GM12864 (cell line): Measurements from ENCODE around the gene PPIC.

Experiments
- DNase-seq: peaks from one replicate; pipeline ENCODE4 v3.0.0-alpha.2; 2011; ENCODE audit warnings: low read depth
- H3K4me3 ChIP-seq: 2 replicates; pipeline ENCODE4 v1.5.1; 2011; ENCODE audit warnings: mild to moderate bottlenecking, low read depth, low read length, control low read depth
- TF ChIP-seq, protein P1 (sequence below): IDR thresholded peaks from 2 replicates; pipeline ENCODE4 v1.5.1; 2011; ENCODE audit warnings: low read depth, mild to moderate bottlenecking, moderate library complexity, low read length, control low read depth, inconsistent platforms; ENCODE audit errors: missing control alignments

Gene PPIC

DNA sequence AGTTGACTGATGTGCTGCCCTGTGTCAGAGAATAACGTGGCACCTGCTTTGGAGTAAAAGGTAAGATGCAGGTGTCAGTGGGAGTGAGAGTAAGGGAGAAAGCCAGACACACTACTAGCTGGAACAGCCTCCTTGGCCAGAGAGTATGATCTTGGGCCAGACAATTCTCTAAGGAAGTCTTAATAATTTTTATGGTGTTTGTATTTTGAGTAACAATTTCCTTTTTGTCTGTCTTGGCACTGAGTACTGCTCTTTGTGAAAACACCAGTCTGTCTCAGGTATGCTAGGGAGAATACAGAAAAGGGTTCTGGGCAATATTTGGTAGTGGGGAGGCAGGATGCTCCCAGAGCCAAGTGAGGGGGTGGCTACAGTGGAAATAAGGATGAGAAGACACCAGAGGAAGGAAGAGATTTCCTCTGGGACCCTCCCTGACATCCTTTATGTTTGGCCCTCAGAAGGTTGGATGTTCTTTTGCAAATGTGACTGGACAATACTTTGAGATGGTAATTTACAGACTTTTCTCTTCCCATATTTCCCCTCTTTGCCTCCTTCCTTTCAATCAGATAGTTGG lies 31.9 kb upstream of the PPIC start:
- TF ChIP-seq, protein P1, sequence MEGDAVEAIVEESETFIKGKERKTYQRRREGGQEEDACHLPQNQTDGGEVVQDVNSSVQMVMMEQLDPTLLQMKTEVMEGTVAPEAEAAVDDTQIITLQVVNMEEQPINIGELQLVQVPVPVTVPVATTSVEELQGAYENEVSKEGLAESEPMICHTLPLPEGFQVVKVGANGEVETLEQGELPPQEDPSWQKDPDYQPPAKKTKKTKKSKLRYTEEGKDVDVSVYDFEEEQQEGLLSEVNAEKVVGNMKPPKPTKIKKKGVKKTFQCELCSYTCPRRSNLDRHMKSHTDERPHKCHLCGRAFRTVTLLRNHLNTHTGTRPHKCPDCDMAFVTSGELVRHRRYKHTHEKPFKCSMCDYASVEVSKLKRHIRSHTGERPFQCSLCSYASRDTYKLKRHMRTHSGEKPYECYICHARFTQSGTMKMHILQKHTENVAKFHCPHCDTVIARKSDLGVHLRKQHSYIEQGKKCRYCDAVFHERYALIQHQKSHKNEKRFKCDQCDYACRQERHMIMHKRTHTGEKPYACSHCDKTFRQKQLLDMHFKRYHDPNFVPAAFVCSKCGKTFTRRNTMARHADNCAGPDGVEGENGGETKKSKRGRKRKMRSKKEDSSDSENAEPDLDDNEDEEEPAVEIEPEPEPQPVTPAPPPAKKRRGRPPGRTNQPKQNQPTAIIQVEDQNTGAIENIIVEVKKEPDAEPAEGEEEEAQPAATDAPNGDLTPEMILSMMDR: no peak
- DNase-seq: no peak
- H3K4me3 ChIP-seq: no peak overlapping the region

DNA sequence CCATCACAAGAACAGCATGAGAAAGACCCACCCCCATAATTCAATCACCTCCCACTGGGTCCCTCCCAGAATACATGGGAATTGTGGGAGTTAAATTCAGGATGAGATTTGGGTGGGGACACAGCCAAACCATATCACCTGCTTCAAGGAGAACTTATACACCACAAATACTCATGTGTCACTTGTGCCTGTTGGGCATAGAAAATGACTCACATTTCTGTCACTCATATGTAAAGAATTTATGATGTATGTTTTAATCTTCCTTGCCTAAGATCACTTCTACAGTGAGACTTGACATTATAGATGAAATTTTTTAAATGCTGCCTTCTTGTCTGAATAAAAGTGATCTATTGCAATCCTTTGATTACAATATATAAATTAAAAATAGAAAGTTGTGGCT lies 29.5 kb upstream of the PPIC start:
- no peak for DNase-seq
- TF ChIP-seq, protein P1: no peak
- H3K4me3 ChIP-seq: no peak overlapping the region

- TF ChIP-seq, protein P1: no peak
- DNase-seq: no peak
- no peak overlapping the region for H3K4me3 ChIP-seq
These were observed 22.9 kb upstream of the PPIC start for GRCh38 chr5:123059455-123059854.

DNA sequence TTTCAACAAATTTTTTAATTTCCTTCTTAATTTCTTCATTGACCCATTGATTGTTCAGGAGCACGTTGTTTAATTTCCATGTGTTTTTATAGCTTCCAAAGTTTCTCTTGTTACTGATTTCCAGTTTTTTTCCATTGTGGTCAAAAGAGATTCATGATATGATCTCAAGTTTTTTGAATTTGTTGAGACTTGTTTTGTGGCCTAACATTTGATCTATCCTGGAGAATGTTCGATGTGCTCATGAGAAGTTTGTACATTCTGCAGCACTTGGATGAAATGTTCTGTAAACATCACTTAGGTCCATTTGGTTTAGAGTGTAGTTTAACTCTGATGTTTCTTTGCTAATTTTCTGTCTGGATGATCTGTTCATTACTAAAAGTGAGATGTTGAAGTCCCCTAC lies 14.7 kb upstream of the PPIC start:
- no peak for DNase-seq
- TF ChIP-seq, protein P1: no peak

GRCh38 chr5:123047706-123048105 lies 11.2 kb upstream of the PPIC start:
- DNase-seq: no peak
- H3K4me3 ChIP-seq: no peak overlapping the region
- TF ChIP-seq, protein P1: no peak

More for the DNA sequence above, 14.7 kb upstream of the PPIC start:
- no peak overlapping the region for H3K4me3 ChIP-seq

- TF ChIP-seq, protein P1: no peak
- H3K4me3 ChIP-seq: no peak overlapping the region
- no peak for DNase-seq
These were observed 9.7 kb upstream of the PPIC start for GRCh38 chr5:123046222-123046621.

- no peak for DNase-seq
- TF ChIP-seq, protein P1: no peak
- no peak overlapping the region for H3K4me3 ChIP-seq
These were observed 8.5 kb upstream of the PPIC start for GRCh38 chr5:123044926-123045617.
